Measurements from ENCODE around the gene BHLHA9. TPM values are rescaled to one million over a fixed set of nuclear protein-coding genes. Genes with fewer than 3 reads are reported as not detected.

Gene BHLHA9
- total and polyA plus RNA-seq, 9 of the 15 experiments (the other 6 are each of a cell fraction or from before 2014, with no cell fraction given): not detected

DNA sequence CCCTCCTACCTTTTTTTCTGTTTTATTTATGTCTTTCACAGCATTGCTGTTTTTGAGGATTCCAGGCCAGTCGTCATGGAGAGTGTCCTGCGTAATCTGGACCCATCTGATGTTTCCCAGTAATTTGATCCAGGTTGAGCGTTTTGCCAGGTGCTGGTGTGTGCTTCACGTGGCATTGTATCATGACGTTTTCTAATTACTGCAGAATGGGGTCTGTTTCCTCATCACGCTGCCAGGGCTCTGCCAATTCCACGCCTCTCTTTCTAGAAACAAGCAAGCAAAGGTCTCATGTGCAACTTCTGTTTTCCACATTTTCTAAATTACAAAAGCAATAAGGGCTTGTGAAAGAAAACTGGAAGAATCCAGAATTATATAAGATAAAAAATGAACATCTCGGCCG is 28.3 kb upstream of the BHLHA9 start:
- ChIA-PET CTCF (ENCODE audit: low intra/inter-chr PET ratio) (no interaction called here), POLR2A (no interaction called here)
- Histone ChIP-seq H4K20me1 (replicated peaks; ENCODE audit: control insufficient read depth, insufficient read depth, low read length) (no peaks in the 10 kb centered on the region), H3K36me3 (ENCODE audit: control insufficient read depth, insufficient read depth, low read length) (no peaks in the 10 kb centered on the region), H3K27ac (ENCODE audit: extremely low read depth, low read depth, low read length) (no peak overlapping the region), H3K4me3 (no peak overlapping the region), H3K9me3 (replicated peaks; ENCODE audit: control insufficient read depth, insufficient read depth, low read depth, low read length) (no peaks in the 10 kb centered on the region), H3K9ac (ENCODE audit: insufficient read depth in 1 of 2, low read depth in 2 of 2, low read length in 2 of 2) (no peak overlapping the region), H2AFZ (ENCODE audit: low read depth, low read length) (no peak overlapping the region), H3K9me1 (ENCODE audit: control insufficient read depth, insufficient read depth, low read length) (no peaks in the 10 kb centered on the region), H3K4me1 (replicated peaks in 1 of 2; ENCODE audit: control insufficient read depth in 2 of 2, insufficient read depth in 2 of 2, low read length in 2 of 2) (no peaks in the 10 kb centered on the region; a peak in 1 of 5 replicates), H3K79me2 (ENCODE audit: control insufficient read depth, insufficient read depth, low read length) (no peaks in the 10 kb centered on the region), H3K4me2 (ENCODE audit: insufficient read depth, low read length) (no peak overlapping the region), H3K27me3 (ENCODE audit: control insufficient read depth in 2 of 2, insufficient read depth in 2 of 2, low read length in 2 of 2) (0 out of 5 replicates have a peak, but pooled peaks cover 0 to 4% of the 10 kb centered on the region in 2 experiments)
- no peak for FAIRE-seq
- TF ChIP-seq E4F1 (CRISPR knock-in tag; IDR thresholded peaks at IDR 0.05; ENCODE audit: borderline replicate concordance): no peak
- no peak for TF ChIP-seq PURB (CRISPR knock-in tag; IDR thresholded peaks at IDR 0.05; ENCODE audit: low read depth)
- DNase-seq (ENCODE audit: extremely low read depth in 1 of 4, low spot score in 3 of 4): no peak
- no TSS peak for BruUV-seq (replicated peaks)
- ATAC-seq: no peak
- 9% methylated on average over 9 of the region's 9 CpGs for WGBS (ENCODE audit: insufficient coverage, low coverage, missing lambda C conversion rate)
- in situ Hi-C loops (cut with MboI) (no loop called here), intact Hi-C loops (cut with micrococcal nuclease) (no loop called here)

- in situ Hi-C loops (cut with MboI) (no loop called here), intact Hi-C loops (cut with micrococcal nuclease) (no loop called here)
- H3K9ac ChIP-seq (ENCODE audit: insufficient read depth in 1 of 2, low read depth in 2 of 2, low read length in 2 of 2): no peak overlapping the region
- DNase-seq (ENCODE audit: extremely low read depth in 1 of 4, low spot score in 3 of 4) (no peak), ATAC-seq (no peak), FAIRE-seq (no peak)
- H3K4me1 ChIP-seq (replicated peaks in 1 of 2; ENCODE audit: control insufficient read depth in 2 of 2, insufficient read depth in 2 of 2, low read length in 2 of 2): no peaks in the 10 kb centered on the region; a peak in 1 of 5 replicates
- H3K79me2 ChIP-seq (ENCODE audit: control insufficient read depth, insufficient read depth, low read length): no peaks in the 10 kb centered on the region
- H3K9me3 ChIP-seq (replicated peaks; ENCODE audit: control insufficient read depth, insufficient read depth, low read depth, low read length): no peaks in the 10 kb centered on the region
- H3K4me3 ChIP-seq: no peak overlapping the region
- CTCF ChIA-PET (ENCODE audit: low intra/inter-chr PET ratio): no interaction called here
- H2AFZ ChIP-seq (ENCODE audit: low read depth, low read length): no peak overlapping the region
- no peaks in the 10 kb centered on the region for H3K9me1 ChIP-seq (ENCODE audit: control insufficient read depth, insufficient read depth, low read length)
- no peaks in the 10 kb centered on the region for H3K36me3 ChIP-seq (ENCODE audit: control insufficient read depth, insufficient read depth, low read length)
- 23% methylated on average over 9 of the region's 9 CpGs for WGBS (ENCODE audit: insufficient coverage, low coverage, missing lambda C conversion rate)
- no peak overlapping the region for H3K4me2 ChIP-seq (ENCODE audit: insufficient read depth, low read length)
- BruUV-seq (replicated peaks): no TSS peak
- no peaks in the 10 kb centered on the region for H4K20me1 ChIP-seq (replicated peaks; ENCODE audit: control insufficient read depth, insufficient read depth, low read length)
- 0 out of 5 replicates have a peak, but pooled peaks cover 0 to 4% of the 10 kb centered on the region in 2 experiments for H3K27me3 ChIP-seq (ENCODE audit: control insufficient read depth in 2 of 2, insufficient read depth in 2 of 2, low read length in 2 of 2)
- POLR2A ChIA-PET: interaction anchor here (0.6 kb wide), 1 partner anchor 52 kb away, joined by 3 read pairs; no protein-coding TSS in a partner anchor
- no peak overlapping the region for H3K27ac ChIP-seq (ENCODE audit: extremely low read depth, low read depth, low read length)
- TF ChIP-seq HMG20A (CRISPR knock-in tag; conservative IDR thresholded peaks at IDR 0.05) (no peak), ZNF75A (CRISPR knock-in tag; IDR thresholded peaks at IDR 0.05) (no peak), ETV5 (CRISPR knock-in tag; IDR thresholded peaks at IDR 0.05; ENCODE audit: low read depth) (no peak), TAF15 (IDR thresholded peaks at IDR 0.05; ENCODE audit: low read depth, low read length) (no peak), ELF1 (tag; IDR thresholded peaks at IDR 0.05) (no peak), SIX5 (IDR thresholded peaks at IDR 0.05; ENCODE audit: borderline replicate concordance in 1 of 2, insufficient read depth in 1 of 2, low read depth in 1 of 2, low read length in 2 of 2) (no peak), BRCA1 (IDR thresholded peaks at IDR 0.05) (no peak), BRCA1 (CRISPR knock-in tag; IDR thresholded peaks at IDR 0.05) (no peak), RBM17 (IDR thresholded peaks at IDR 0.05; ENCODE audit: borderline replicate concordance, low read depth, low read length) (no peak)
- TF ChIP-seq, protein P1, sequence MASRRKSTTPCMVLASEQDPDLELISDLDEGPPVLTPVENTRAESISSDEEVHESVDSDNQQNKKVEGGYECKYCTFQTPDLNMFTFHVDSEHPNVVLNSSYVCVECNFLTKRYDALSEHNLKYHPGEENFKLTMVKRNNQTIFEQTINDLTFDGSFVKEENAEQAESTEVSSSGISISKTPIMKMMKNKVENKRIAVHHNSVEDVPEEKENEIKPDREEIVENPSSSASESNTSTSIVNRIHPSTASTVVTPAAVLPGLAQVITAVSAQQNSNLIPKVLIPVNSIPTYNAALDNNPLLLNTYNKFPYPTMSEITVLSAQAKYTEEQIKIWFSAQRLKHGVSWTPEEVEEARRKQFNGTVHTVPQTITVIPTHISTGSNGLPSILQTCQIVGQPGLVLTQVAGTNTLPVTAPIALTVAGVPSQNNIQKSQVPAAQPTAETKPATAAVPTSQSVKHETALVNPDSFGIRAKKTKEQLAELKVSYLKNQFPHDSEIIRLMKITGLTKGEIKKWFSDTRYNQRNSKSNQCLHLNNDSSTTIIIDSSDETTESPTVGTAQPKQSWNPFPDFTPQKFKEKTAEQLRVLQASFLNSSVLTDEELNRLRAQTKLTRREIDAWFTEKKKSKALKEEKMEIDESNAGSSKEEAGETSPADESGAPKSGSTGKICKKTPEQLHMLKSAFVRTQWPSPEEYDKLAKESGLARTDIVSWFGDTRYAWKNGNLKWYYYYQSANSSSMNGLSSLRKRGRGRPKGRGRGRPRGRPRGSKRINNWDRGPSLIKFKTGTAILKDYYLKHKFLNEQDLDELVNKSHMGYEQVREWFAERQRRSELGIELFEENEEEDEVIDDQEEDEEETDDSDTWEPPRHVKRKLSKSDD (conservative IDR thresholded peaks at IDR 0.05; ENCODE audit: low read length): no peak
Measured at GRCh38 chr17:1244606-1245012, 25.6 kb upstream of the BHLHA9 start.

All from K562 (cell line).